ENCODE measurements around the gene RUNX3.

Gene RUNX3

GRCh38 chr1:24946861-24947658 lies 17.0 kb upstream of the RUNX3 start:
- no peak for DNase-seq (ENCODE audit: low spot score)

DNA sequence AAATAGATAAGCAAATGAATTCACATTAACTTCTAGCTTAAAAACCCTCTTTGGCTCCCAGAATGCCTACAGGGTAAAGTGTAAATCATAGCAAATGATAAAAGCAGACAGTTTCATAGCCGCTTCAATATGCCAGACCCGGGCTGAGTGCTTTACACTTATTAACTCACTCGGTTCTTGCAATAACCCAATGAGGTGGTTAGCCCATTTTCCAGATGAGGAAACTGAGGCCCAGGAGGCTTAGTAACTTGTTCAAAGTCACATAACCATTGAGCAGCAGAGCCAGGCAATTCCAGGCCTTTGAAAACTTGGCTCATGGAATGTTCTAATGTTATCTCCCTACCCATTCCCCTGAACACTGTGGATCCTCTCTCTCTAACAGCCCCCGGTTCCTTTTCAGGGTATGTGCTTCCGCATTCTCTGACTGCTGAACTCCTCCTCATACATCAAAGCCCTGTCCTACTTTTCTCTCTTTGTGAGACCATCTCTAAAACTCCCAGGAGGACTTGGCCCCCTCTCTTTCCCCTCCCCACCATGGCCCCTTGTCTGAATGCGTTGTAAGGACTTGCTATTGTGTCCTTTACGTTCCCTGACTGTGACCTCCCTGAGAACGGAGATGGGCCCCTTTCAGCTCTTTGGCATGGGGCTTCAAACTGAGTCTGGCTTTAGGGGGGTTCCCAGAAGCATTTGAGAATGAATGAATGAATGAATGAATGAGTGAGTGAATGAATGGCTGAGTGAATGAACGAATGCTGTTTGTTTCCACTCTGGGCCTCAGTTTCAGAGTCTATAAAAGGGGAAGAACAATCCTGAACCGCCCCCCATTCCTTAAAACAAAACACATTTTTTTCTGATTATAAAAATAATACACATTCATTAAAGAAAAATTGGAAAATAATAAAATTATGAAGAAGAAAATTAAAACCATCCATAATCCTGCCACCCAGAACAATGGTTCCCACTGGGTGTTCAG lies 15.6 kb upstream of the RUNX3 start:
- no peak for DNase-seq (ENCODE audit: low spot score)

GRCh38 chr1:24944318-24944717 lies 14.2 kb upstream of the RUNX3 start:
- no peak for DNase-seq (ENCODE audit: low spot score)

GRCh38 chr1:24942789-24943188 lies 12.7 kb upstream of the RUNX3 start:
- no peak for DNase-seq (ENCODE audit: low spot score)

DNA sequence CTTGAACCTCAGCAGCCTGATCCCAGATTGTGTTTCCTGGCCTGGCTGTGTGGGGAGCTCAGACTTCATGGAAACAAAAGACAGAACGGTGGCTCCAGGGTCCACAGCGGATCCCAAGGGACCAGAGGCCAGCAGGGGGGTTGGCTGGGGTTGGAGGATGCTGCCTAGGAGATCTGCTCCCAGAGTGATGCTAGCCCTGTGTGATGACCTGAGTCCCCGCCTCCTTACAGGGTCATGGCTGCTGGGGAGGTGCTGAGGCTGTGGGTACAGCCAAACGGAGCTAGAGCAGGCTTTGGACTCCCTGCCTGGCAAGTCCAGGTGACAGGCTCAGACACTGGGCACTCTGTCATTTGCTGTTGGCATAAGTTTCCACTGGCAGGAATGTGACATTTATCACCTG lies 11.5 kb upstream of the RUNX3 start:
- no peak for DNase-seq (ENCODE audit: low spot score)

DNA sequence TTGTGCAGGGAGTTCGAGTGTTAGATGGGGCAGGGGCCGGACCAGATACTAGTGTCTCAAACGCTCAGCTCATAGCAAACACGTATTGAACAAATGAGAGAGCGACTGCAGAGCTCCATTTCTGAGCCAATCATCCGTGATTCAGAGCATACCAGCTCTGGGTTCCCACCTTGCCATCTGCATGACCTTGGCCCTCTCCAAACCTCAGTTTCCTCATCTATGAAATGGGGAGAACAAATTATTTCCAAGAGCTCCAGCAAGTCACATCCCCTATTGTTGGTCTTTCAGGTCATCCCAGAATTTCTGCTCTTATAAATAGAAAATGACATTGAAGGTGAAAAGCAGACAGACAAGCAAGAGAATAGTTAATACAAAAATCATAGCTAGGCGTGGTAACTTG lies 10.2 kb upstream of the RUNX3 start:
- DNase-seq (ENCODE audit: low spot score), result no peak

DNA sequence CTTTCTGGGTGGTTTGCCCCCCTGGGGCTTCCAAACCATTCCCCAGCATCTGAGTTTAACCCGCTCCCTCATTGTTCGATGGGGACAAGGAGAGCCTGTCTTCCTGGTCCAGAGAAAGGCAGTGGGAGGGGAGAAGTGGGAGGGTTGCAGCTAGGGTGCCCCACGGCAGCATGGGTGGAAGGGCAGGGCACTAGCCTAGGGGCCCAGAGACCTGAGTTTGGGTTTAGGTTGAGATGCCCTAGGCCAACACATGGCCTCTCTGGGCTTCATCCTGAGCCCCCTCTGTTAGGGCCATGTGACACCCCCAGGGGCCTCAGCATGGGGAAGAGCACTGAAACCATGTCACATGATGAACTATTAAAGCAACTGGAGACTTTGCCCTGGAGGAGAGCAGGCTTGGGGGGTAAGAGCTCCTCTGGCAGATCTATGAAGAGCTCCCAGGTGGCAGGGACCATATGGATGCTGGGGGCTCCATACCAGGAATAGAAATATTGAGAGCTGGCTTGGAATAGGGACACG lies 9.7 kb upstream of the RUNX3 start:
- no peak for DNase-seq (ENCODE audit: low spot score)

DNA sequence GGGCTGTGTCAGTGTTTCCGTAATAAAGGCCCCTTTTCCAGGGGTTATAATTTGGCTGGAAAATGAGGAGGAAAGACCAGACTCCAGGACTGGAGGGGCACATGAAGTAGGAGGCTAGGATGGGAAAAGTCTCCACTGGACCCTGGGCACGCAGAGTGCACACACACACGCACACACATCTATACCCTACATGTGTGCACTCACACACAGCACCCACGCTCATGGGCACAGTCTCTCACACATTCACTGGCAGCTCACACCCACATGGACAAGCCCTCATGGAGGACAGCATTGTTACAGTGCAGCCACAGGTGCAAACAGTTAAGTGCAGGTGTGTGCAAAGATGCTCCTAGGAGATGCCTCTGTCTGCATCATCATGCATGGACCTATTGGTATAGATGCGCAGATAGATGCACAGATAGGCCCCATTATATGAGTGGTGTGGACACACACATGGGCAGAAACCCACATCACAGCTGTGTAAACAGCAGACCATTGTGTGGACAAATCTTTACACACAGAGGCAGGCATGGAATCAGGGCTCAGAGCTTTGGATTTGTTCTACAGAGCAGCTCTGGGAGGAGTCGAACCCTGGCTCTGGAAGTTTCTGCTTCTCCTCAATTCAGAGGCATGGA lies 9.1 kb upstream of the RUNX3 start:
- no peak for DNase-seq (ENCODE audit: low spot score)

DNA sequence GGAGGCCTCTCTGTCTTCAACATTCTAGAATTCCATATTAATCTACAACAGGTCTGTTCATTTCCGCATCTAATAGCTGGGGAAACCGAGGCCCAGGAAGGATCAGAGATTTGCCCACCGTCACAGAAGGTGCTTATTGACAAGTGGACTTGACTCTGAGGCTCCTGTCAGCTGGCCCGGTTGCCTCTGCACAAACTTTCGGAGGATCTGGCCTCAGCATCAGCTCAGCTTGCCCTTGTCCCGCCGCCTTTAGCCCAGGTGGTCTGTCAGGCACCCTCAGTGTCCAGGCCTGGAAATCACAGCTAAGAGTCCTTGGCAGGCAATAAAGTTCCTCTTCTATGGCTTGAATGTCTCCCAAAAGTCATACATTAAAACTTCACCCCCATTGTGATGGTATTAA lies 8.2 kb upstream of the RUNX3 start:
- no peak for DNase-seq (ENCODE audit: low spot score)

DNA sequence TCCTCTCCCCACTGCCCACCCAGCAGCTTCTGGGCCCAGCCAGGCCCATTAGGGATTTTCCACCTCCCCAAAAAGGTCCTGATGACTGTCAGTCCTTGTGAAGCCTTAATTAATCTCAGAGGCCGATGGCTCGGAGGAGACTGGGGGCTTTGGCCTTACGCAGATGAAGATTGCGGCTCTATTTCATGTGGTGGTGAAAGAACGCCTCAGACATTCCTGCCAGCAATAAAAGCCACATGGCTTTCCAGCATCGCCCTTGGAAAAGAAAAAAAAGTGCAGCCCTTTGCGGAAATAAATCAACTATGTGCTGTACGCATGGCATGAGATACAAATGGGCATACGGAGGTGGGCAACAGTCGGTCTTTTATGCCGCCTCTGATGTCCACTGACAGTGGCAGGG lies 6.6 kb upstream of the RUNX3 start:
- no peak for DNase-seq (ENCODE audit: low spot score)

- no peak for DNase-seq (ENCODE audit: low spot score)
These were observed 5.8 kb upstream of the RUNX3 start for GRCh38 chr1:24935615-24936484.

- no peak for DNase-seq (ENCODE audit: low spot score)
These were observed 5.1 kb upstream of the RUNX3 start for GRCh38 chr1:24935196-24935526.

GRCh38 chr1:24934310-24935195 lies 4.5 kb upstream of the RUNX3 start:
- no peak for DNase-seq (ENCODE audit: low spot score)

DNA sequence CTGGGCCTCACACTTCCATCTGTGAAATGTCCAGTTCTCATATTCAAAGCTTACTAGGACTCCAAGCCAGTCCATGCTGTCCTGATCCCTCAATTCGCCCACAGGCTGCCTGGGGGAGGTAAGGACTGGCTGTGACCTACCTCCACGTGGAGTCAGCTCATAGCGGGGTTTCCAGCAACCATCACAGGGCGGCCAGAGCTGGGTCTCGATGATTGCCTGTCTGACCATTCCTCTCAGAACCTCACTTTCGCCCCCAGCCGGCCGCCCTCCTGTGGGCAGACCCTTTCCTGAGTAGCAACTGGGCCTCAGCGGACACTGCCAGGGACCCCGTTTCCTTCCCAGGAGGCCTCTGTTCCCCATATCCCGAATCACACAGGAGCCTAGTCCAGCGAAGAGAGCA lies 3.4 kb upstream of the RUNX3 start:
- DNase-seq (ENCODE audit: low spot score), result no peak

DNA sequence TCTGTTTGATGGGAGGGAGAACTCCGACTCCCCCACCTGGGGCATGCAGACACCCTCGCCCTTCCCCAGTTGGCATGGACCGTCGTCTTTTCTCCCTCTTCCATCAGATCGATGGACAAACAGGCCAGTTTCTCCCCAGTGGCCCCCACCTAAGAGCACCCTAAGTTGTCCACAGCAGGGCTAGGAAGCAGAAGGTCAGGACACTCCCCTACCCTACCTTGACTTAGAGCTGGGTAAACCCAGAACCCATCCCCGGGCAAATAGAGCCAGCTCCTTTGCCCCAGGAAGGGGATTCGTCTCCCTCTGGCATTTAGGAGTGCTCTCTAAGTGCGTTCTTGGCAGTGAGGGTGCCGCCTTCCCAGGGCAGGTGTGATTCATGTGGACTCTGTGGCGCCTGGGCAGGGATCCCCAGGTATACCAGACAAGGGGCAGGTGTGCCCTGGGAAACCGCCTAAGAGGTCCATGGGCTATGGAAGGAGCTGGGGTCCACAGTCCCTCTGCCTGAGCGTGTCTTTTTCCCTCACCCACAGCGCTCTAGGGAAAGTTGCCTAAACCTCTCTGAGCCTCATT lies 2.7 kb upstream of the RUNX3 start:
- no peak for DNase-seq (ENCODE audit: low spot score)

GRCh38 chr1:24932284-24932683 lies 2.2 kb upstream of the RUNX3 start:
- no peak for DNase-seq (ENCODE audit: low spot score)

GRCh38 chr1:24931468-24932231 lies 1.6 kb upstream of the RUNX3 start:
- no peak for DNase-seq (ENCODE audit: low spot score)

- DNase-seq (ENCODE audit: low spot score), result no peak
These were observed 1.0 kb upstream of the RUNX3 start for GRCh38 chr1:24931146-24931467.

DNA sequence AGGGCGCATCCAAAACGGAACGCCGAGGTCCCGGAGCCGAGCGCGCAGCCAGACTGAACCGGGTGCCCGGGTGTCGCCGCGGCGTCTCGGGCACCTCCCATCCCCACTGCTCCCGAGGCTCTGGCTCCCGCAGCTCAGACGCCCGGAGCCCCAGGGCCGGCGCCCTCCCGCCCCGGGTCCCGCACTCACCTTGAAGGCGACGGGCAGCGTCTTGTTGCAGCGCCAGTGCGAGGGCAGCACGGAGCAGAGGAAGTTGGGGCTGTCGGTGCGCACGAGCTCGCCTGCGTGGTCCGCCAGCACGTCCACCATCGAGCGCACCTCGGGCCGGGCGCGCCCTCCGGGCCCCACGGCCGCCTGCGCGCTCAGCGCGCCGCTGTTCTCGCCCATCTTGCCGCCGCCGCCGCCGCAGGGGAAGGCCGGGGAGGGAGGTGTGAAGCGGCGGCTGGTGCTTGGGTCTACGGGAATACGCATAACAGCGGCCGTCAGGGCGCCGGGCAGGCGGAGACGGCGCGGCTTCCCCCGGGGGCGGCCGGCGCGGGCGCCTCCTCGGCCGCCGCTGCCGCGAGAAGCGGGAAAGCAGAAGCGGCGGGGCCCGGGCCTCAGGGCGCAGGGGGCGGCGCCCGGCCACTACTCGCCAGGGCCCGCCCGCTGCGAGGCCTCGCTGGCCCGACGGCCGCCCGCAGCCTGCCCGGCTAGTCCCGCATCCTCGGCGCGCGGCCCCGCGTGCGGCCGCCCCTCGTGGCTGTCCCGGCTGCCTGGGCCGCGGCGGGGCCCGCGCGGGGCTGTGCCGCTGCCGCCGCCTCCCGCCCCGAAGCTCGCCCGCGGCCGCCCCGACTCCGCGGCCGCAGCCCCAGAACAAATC lies 447 bp downstream of the RUNX3 start:
- no peak for DNase-seq (ENCODE audit: low spot score)

Data from putamen (tissue), 1 donor.